ENCODE measurements around the gene ABLIM2. TPM values are rescaled to one million over a fixed set of nuclear protein-coding genes. Genes with fewer than 3 reads are reported as not detected.
A peak's percentile ranks its signal among the peaks of the same experiment; 100 is the strongest.

Gene ABLIM2
- total RNA-seq, 1 experiment from 2014 or later: 6.1 TPM

GRCh38 chr4:7941965-7942496 is 216.6 kb downstream of the ABLIM2 start:
- POLR2A ChIA-PET: no interaction called here
- Histone ChIP-seq H3K79me2 (ENCODE audit: insufficient read depth, low read length) (peaks cover 18% of the 10 kb centered on the region), H3K4me2 (ENCODE audit: low read length) (peak overlapping the region; percentile 96), H3K9me3 (ENCODE audit: control insufficient read depth in 1 of 2, insufficient read depth in 1 of 2, low read depth in 1 of 2, low read length in 2 of 2) (no peaks in the 10 kb centered on the region), H3K4me1 (ENCODE audit: control insufficient read depth in 1 of 2, insufficient read depth in 2 of 2, low read length in 2 of 2) (peaks cover 26 to 40% of the 10 kb centered on the region in 2 experiments), H4K20me1 (ENCODE audit: insufficient read depth) (no peaks in the 10 kb centered on the region), H3K27me3 (ENCODE audit: insufficient read depth, low read length) (no peaks in the 10 kb centered on the region), H3K9ac (ENCODE audit: low read length) (no peak overlapping the region), H3K36me3 (ENCODE audit: control insufficient read depth in 1 of 2, insufficient read depth in 2 of 2, low read length in 2 of 2) (no peaks in the 10 kb centered on the region), H3K9me2 (ENCODE audit: insufficient read depth) (no peaks in the 10 kb centered on the region), H2AFZ (ENCODE audit: low read depth, low read length, poor library complexity, severe bottlenecking) (no peak overlapping the region), H3K4me3 (replicated peaks in 1 of 2; ENCODE audit: low read depth in 1 of 2, low read length in 2 of 2) (no peak overlapping the region), H3K27ac (ENCODE audit: low read depth, low read length) (no peak overlapping the region)
- ATAC-seq: no peak
- no peak for TF ChIP-seq ZNF274 (IDR thresholded peaks at IDR 0.05; ENCODE audit: low read depth, low read length)
- TF ChIP-seq FOSL1 (IDR thresholded peaks at IDR 0.05; ENCODE audit: low read depth): no peak
- no peak for TF ChIP-seq SP1 (IDR thresholded peaks at IDR 0.05; ENCODE audit: low read depth)
- TF ChIP-seq CTCF (IDR thresholded peaks at IDR 0.05 in 2 of 3, conservative IDR thresholded peaks at IDR 0.05 in 1 of 3; ENCODE audit: borderline replicate concordance in 1 of 3, insufficient read depth in 1 of 3, low read depth in 2 of 3, low read length in 2 of 3): no peak
- no peak for TF ChIP-seq CBX3 (IDR thresholded peaks at IDR 0.05; ENCODE audit: low read depth)
- no peak for TF ChIP-seq EZH2 (IDR thresholded peaks at IDR 0.05)
- no peak for TF ChIP-seq ELF1 (IDR thresholded peaks at IDR 0.05; ENCODE audit: borderline replicate concordance, low read depth)
- TF ChIP-seq YY1 (IDR thresholded peaks at IDR 0.05; ENCODE audit: extremely low read depth, insufficient replicate concordance, low read depth, low read length): no peak
- no peak for TF ChIP-seq TCF7L2 (IDR thresholded peaks at IDR 0.05; ENCODE audit: borderline replicate concordance, extremely low read depth, insufficient read depth, insufficient read length)
- TF ChIP-seq ZBTB33 (IDR thresholded peaks at IDR 0.05; ENCODE audit: extremely low read depth, insufficient replicate concordance, low read length): no peak
- TF ChIP-seq REST (IDR thresholded peaks at IDR 0.05; ENCODE audit: low read depth): no peak
- no peak for TF ChIP-seq POLR2A (IDR thresholded peaks at IDR 0.05; ENCODE audit: borderline replicate concordance, extremely low read depth, insufficient read depth, insufficient read length)
- TF ChIP-seq SRF (IDR thresholded peaks at IDR 0.05; ENCODE audit: low read depth): no peak
- no peak for TF ChIP-seq JUND (IDR thresholded peaks at IDR 0.05)
- no peak for TF ChIP-seq MAX (IDR thresholded peaks at IDR 0.05)
- no peak for TF ChIP-seq CEBPB (IDR thresholded peaks at IDR 0.05; ENCODE audit: low read depth)
- TF ChIP-seq ZFX (IDR thresholded peaks at IDR 0.05): no peak
- no peak for TF ChIP-seq RAD21 (IDR thresholded peaks at IDR 0.05; ENCODE audit: low read depth)
- no peak for TF ChIP-seq EZH2phosphoT487 (IDR thresholded peaks at IDR 0.05; ENCODE audit: borderline replicate concordance)
- no peak for TF ChIP-seq ATF3 (IDR thresholded peaks at IDR 0.05)
- DNase-seq (ENCODE audit: low read depth, low spot score): no peak
- CTCF ChIA-PET: no interaction called here
- RAD21 ChIA-PET (ENCODE audit: low non-redundant PET in 1 of 2, low total read pairs in 2 of 2, uncharacterized antibody in 2 of 2, unreplicated experiment in 2 of 2): no interaction called here
- BruUV-seq (replicated peaks): no TSS peak
- intact Hi-C loops (cut with micrococcal nuclease): no loop called here
